WTC11 (cell line): ENCODE results near the gene ABCA13. TPM values are rescaled to one million over a fixed set of nuclear protein-coding genes. Genes with fewer than 3 reads are reported as not detected.

ENCODE experiments used
- ATAC-seq: fragments of 200-7000 bp; cut with Tn5 transposase; 2 replicates; pipeline ENCODE4 v1.10.0; 2021; ENCODE audit warnings: mild to moderate bottlenecking, moderate library complexity
- CTCF ChIA-PET: fragments of 300-600 bp; sonication (Branson Sonifier 250); formaldehyde crosslinking; loops from one replicate; lab custom pipeline; 2021; ENCODE audit warnings: antibody characterized with exemption; lab: Charles Lee
- POLR2A ChIA-PET: fragments of 350-600 bp; sonication (Branson Sonifier 250); formaldehyde crosslinking; loops from one replicate; lab custom pipeline; 2021; ENCODE audit warnings: antibody characterized with exemption; lab: Charles Lee
- DNase-seq: peaks from one replicate; pipeline ENCODE4 v3.0.0; 2021; ENCODE audit warnings: low spot score
- H3K27ac Mint-ChIP-seq: 2 replicates; pipeline ENCODE4 v1.8.0; 2021; ENCODE audit warnings: mixed read lengths
- H3K27me3 Mint-ChIP-seq: 2 replicates; pipeline ENCODE4 v1.8.0; 2021; ENCODE audit warnings: low read depth, mild to moderate bottlenecking, moderate library complexity, mixed read lengths
- H3K36me3 Mint-ChIP-seq: 2 replicates; pipeline ENCODE4 v1.8.0; 2021; ENCODE audit warnings: mixed read lengths
- H3K4me1 Mint-ChIP-seq: 2 replicates; pipeline ENCODE4 v1.8.0; 2022; ENCODE audit warnings: mixed read lengths
- H3K4me3 Mint-ChIP-seq: 2 replicates; pipeline ENCODE4 v1.8.0; 2021; ENCODE audit warnings: mild to moderate bottlenecking, moderate library complexity, mixed read lengths
- H3K9me3 Mint-ChIP-seq: 2 replicates; pipeline ENCODE4 v1.8.0; 2021; ENCODE audit warnings: mixed read lengths
- FOXK1 ChIP-seq: sonication (generic); formaldehyde crosslinking; IDR thresholded peaks from 2 replicates; pipeline ENCODE4 v1.8.0; 2022; ENCODE audit warnings: mild to moderate bottlenecking, moderate library complexity, missing genetic modification reagents
- RELA ChIP-seq: sonication (generic); formaldehyde crosslinking; IDR thresholded peaks from 2 replicates; pipeline ENCODE4 v1.8.1; 2022; ENCODE audit warnings: missing genetic modification reagents, mild to moderate bottlenecking, borderline replicate concordance
- TP53 ChIP-seq: sonication (generic); formaldehyde crosslinking; IDR thresholded peaks from 2 replicates; pipeline ENCODE4 v1.8.1; 2023; ENCODE audit warnings: mild to moderate bottlenecking, missing genetic modification reagents
- ZNF138 ChIP-seq: sonication (generic); formaldehyde crosslinking; conservative IDR thresholded peaks from 2 replicates; pipeline ENCODE4 v1.8.1; 2022; ENCODE audit warnings: mild to moderate bottlenecking, moderate library complexity, missing genetic modification reagents
- ZNF219 ChIP-seq: sonication (generic); formaldehyde crosslinking; IDR thresholded peaks from 2 replicates; pipeline ENCODE4 v1.8.0; 2023; ENCODE audit warnings: missing genetic modification reagents, mild to moderate bottlenecking, borderline replicate concordance
- ZNF396 ChIP-seq: fragments of 250-450 bp; sonication (Bioruptor Pico); IDR thresholded peaks from 2 replicates; pipeline ENCODE4 v1.8.0; 2021; ENCODE audit warnings: mild to moderate bottlenecking, moderate library complexity, borderline replicate concordance
- ZNF423 ChIP-seq: fragments of 250-450 bp; sonication (Bioruptor Pico); IDR thresholded peaks from 2 replicates; pipeline ENCODE4 v2.1.2; 2022; ENCODE audit warnings: mild to moderate bottlenecking, moderate library complexity
- total RNA-seq: library from RNA; stranded (reverse); gene quantifications from 3 replicates; pipeline ENCODE4 v1.2.3, GENCODE V29; 2021
- TF ChIP-seq, protein P1 (sequence below): sonication (generic); formaldehyde crosslinking; IDR thresholded peaks from 2 replicates; pipeline ENCODE4 v1.8.1; 2023; ENCODE audit warnings: mild to moderate bottlenecking, missing genetic modification reagents, borderline replicate concordance
- TF ChIP-seq, protein P2 (sequence below): sonication (generic); formaldehyde crosslinking; IDR thresholded peaks from 2 replicates; pipeline ENCODE4 v1.8.0; 2022; ENCODE audit warnings: mild to moderate bottlenecking, missing genetic modification reagents
- TF ChIP-seq, protein P3 (sequence below): sonication (generic); formaldehyde crosslinking; IDR thresholded peaks from 2 replicates; pipeline ENCODE4 v1.8.1; 2022; ENCODE audit warnings: low read depth, mild to moderate bottlenecking, moderate library complexity, missing genetic modification reagents, borderline replicate concordance
- TF ChIP-seq, protein P4 (sequence below): sonication (generic); formaldehyde crosslinking; conservative IDR thresholded peaks from 2 replicates; pipeline ENCODE4 v1.8.1; 2022; ENCODE audit warnings: mild to moderate bottlenecking, missing genetic modification reagents
- TF ChIP-seq, protein P5 (sequence below): sonication (generic); formaldehyde crosslinking; IDR thresholded peaks from 2 replicates; pipeline ENCODE4 v1.8.1; 2022; ENCODE audit warnings: mild to moderate bottlenecking, moderate library complexity, missing genetic modification reagents
- TF ChIP-seq, protein P6 (sequence below): fragments of 200-600 bp; IDR thresholded peaks from 2 replicates; pipeline ENCODE4 v1.8.0; 2022; ENCODE audit warnings: antibody characterized with exemption
- TF ChIP-seq, protein P7 (sequence below): sonication (generic); formaldehyde crosslinking; IDR thresholded peaks from 2 replicates; pipeline ENCODE4 v1.8.1; 2023; ENCODE audit warnings: mild to moderate bottlenecking, missing genetic modification reagents
- TF ChIP-seq, protein P8 (sequence below): fragments of 250-450 bp; sonication (Bioruptor Pico); IDR thresholded peaks from 2 replicates; pipeline ENCODE4 v1.9.0; 2021; ENCODE audit warnings: moderate library complexity, mild to moderate bottlenecking, inconsistent platforms, borderline replicate concordance

Gene ABCA13
- total RNA-seq, 1 experiment from 2014 or later = 0.04 TPM

DNA sequence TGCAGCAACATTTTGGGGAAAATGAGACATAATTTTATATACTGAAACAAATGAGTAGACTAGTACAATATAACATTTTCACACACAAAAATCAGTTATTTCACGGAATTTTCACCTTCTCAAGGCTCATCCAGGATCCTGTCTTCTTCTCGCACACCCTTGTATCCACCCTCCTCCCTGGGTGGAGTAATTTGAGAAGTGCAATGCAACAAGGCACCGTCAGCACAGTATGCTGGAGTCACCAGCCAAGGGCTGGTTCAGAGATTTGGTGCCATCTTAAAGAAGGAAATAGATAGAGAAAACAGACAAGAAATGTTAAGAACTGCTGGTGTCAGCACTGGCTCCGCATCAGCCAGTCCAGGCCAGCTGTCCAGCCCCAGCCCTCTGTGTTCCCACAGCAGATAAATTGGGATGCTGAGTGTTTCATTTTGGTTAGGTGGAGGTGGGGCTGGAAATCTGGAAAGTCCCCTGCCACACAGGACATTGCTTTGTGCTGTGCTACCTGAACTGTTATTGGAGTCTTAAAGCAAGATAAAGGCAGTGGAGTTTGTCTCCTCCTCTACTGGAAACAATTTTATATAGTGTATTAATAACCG lies 176.1 kb downstream of the ABCA13 start:
- ATAC-seq = no peak

More for the DNA sequence above, 176.1 kb downstream of the ABCA13 start:
- ChIA-PET CTCF (no interaction called here), POLR2A (no interaction called here)
- no peak overlapping the region for H3K4me3 Mint-ChIP-seq
- no peak for DNase-seq
- H3K27ac Mint-ChIP-seq = no peak overlapping the region
- H3K4me1 Mint-ChIP-seq = no peaks in the 10 kb centered on the region
- no peaks in the 10 kb centered on the region for H3K36me3 Mint-ChIP-seq
- TF ChIP-seq, protein P1, sequence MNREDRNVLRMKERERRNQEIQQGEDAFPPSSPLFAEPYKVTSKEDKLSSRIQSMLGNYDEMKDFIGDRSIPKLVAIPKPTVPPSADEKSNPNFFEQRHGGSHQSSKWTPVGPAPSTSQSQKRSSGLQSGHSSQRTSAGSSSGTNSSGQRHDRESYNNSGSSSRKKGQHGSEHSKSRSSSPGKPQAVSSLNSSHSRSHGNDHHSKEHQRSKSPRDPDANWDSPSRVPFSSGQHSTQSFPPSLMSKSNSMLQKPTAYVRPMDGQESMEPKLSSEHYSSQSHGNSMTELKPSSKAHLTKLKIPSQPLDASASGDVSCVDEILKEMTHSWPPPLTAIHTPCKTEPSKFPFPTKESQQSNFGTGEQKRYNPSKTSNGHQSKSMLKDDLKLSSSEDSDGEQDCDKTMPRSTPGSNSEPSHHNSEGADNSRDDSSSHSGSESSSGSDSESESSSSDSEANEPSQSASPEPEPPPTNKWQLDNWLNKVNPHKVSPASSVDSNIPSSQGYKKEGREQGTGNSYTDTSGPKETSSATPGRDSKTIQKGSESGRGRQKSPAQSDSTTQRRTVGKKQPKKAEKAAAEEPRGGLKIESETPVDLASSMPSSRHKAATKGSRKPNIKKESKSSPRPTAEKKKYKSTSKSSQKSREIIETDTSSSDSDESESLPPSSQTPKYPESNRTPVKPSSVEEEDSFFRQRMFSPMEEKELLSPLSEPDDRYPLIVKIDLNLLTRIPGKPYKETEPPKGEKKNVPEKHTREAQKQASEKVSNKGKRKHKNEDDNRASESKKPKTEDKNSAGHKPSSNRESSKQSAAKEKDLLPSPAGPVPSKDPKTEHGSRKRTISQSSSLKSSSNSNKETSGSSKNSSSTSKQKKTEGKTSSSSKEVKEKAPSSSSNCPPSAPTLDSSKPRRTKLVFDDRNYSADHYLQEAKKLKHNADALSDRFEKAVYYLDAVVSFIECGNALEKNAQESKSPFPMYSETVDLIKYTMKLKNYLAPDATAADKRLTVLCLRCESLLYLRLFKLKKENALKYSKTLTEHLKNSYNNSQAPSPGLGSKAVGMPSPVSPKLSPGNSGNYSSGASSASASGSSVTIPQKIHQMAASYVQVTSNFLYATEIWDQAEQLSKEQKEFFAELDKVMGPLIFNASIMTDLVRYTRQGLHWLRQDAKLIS (CRISPR knock-in tag) = no peak
- TF ChIP-seq, protein P2, sequence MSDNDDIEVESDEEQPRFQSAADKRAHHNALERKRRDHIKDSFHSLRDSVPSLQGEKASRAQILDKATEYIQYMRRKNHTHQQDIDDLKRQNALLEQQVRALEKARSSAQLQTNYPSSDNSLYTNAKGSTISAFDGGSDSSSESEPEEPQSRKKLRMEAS (CRISPR knock-in tag) = no peak
- no peak for TF ChIP-seq ZNF219
- no peak for TF ChIP-seq RELA (CRISPR knock-in tag)
- TF ChIP-seq, protein P3, sequence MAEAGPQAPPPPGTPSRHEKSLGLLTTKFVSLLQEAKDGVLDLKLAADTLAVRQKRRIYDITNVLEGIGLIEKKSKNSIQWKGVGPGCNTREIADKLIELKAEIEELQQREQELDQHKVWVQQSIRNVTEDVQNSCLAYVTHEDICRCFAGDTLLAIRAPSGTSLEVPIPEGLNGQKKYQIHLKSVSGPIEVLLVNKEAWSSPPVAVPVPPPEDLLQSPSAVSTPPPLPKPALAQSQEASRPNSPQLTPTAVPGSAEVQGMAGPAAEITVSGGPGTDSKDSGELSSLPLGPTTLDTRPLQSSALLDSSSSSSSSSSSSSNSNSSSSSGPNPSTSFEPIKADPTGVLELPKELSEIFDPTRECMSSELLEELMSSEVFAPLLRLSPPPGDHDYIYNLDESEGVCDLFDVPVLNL = no peak
- TF ChIP-seq, protein P4, sequence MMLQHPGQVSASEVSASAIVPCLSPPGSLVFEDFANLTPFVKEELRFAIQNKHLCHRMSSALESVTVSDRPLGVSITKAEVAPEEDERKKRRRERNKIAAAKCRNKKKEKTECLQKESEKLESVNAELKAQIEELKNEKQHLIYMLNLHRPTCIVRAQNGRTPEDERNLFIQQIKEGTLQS (CRISPR knock-in tag) = no peak
- TF ChIP-seq FOXK1 (CRISPR knock-in tag) = no peak
- TF ChIP-seq, protein P5, sequence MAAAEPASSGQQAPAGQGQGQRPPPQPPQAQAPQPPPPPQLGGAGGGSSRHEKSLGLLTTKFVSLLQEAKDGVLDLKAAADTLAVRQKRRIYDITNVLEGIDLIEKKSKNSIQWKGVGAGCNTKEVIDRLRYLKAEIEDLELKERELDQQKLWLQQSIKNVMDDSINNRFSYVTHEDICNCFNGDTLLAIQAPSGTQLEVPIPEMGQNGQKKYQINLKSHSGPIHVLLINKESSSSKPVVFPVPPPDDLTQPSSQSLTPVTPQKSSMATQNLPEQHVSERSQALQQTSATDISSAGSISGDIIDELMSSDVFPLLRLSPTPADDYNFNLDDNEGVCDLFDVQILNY (CRISPR knock-in tag) = no peak
- TF ChIP-seq, protein P6, sequence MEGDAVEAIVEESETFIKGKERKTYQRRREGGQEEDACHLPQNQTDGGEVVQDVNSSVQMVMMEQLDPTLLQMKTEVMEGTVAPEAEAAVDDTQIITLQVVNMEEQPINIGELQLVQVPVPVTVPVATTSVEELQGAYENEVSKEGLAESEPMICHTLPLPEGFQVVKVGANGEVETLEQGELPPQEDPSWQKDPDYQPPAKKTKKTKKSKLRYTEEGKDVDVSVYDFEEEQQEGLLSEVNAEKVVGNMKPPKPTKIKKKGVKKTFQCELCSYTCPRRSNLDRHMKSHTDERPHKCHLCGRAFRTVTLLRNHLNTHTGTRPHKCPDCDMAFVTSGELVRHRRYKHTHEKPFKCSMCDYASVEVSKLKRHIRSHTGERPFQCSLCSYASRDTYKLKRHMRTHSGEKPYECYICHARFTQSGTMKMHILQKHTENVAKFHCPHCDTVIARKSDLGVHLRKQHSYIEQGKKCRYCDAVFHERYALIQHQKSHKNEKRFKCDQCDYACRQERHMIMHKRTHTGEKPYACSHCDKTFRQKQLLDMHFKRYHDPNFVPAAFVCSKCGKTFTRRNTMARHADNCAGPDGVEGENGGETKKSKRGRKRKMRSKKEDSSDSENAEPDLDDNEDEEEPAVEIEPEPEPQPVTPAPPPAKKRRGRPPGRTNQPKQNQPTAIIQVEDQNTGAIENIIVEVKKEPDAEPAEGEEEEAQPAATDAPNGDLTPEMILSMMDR = no peak
- no peak for TF ChIP-seq ZNF396 (CRISPR knock-in tag)
- TF ChIP-seq, protein P7, sequence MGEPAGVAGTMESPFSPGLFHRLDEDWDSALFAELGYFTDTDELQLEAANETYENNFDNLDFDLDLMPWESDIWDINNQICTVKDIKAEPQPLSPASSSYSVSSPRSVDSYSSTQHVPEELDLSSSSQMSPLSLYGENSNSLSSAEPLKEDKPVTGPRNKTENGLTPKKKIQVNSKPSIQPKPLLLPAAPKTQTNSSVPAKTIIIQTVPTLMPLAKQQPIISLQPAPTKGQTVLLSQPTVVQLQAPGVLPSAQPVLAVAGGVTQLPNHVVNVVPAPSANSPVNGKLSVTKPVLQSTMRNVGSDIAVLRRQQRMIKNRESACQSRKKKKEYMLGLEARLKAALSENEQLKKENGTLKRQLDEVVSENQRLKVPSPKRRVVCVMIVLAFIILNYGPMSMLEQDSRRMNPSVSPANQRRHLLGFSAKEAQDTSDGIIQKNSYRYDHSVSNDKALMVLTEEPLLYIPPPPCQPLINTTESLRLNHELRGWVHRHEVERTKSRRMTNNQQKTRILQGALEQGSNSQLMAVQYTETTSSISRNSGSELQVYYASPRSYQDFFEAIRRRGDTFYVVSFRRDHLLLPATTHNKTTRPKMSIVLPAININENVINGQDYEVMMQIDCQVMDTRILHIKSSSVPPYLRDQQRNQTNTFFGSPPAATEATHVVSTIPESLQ = no peak
- TF ChIP-seq, protein P8, sequence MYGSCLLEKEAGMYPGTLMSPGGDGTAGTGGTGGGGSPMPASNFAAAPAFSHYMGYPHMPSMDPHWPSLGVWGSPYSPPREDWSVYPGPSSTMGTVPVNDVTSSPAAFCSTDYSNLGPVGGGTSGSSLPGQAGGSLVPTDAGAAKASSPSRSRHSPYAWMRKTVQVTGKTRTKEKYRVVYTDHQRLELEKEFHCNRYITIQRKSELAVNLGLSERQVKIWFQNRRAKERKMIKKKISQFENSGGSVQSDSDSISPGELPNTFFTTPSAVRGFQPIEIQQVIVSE (CRISPR knock-in tag) = no peak
- no peak for TF ChIP-seq TP53 (CRISPR knock-in tag)
- no peak for TF ChIP-seq ZNF138 (CRISPR knock-in tag)
- no peak for TF ChIP-seq ZNF423
- no peaks in the 10 kb centered on the region for H3K9me3 Mint-ChIP-seq
- no peaks in the 10 kb centered on the region for H3K27me3 Mint-ChIP-seq
